GM08714 (cell line): ENCODE measurements around the gene PAQR4.
"Not testable (repeated sequence)": the region's sequence is repeated elsewhere in the genome, so short reads cannot be mapped to it uniquely, and the experiment has no call there.

Source experiments
- H3K4me3 ChIP-seq: fragments of 200-500 bp; sonication (Bioruptor generic); 2 replicates; pipeline ENCODE4 v1.5.1; 2014; ENCODE audit warnings: mild to moderate bottlenecking, low read length, inconsistent platforms
- ZNF274 ChIP-seq: IDR thresholded peaks from 2 replicates; pipeline ENCODE4 v1.6.1; 2012; ENCODE audit warnings: mild to moderate bottlenecking, low read depth, low read length

The PAQR4 gene

DNA sequence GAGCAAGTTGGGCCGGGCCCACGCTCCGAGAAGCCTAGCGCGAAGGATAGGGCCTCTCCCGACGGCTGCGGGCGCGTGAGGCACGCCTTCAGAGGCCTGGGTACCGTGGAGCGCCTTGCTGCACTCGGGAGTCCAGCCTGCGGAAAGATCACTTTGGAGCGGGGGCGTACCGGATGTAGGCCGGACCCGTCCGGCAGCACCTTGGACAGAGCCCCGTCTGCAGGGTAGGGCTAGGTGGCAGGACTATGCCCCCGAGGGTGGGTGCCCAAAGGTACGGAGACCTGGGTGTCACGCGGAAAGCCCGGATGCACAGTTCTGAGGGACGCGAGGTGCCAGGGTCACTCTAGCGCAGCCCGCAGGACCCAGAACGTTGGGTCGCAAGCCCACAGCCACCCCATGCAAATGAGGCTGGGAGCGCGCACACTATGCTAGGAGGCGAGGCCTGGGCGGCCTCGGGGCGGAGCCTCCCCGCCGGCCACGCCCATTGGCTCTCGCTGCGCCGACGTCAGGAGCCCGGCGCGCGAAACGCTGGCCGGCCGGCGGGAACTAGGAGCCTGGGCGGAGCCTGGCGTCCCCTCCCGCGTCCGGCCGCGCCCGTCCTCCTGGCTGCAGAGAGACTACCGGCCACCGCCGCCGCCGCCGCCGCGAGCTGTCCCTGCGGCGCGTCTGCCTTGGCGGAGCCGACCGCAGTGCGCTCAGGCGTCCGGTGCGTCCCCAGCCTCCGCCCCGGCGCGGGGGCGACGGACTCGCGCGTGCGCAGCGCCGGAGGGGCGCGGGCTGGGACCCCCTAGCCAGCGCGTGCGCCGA, at the start of gene PAQR4:
TSS of gene PAQR4 (plus strand) at position 611 of the 807 bp plus-strand sequence. CDS start 327 bp downstream, outside the sequence.
- H3K4me3 ChIP-seq: peak within 1 kb of the TSS; percentile 87
- no peak for TF ChIP-seq ZNF274

DNA sequence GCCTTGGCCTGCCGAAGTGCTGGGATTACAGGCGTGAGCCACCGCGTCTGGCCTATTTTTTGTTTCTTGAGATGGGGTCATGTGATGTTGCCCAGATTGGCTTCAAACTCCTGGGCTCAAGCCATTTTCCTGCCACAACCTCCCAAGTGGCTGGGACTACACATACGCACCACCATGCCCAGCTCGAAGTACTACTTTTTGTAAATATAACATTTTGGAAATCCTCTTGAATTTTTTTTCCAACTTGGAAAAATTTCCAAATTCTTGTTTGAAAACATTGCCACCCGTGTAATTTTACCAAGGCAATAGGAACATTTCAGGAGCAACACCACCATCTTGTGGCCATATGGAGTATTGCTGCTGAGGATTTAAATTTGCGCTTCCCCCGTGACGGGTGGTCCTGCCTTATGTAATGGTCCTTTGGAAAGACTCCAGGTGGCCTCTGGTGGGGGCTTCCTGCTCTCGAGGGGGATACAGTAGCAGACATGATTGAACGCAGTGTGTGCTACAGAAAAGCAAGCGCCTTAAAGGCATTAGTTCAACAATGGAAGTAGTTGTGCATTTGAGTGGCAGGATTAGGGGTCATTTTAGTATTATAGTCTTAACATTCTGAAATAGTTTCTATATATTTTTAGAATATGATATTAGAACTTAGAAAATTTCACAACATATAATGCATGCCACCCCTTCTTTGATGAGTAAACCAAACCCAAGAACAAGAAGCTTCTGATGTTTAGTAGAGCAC, 49.5 kb upstream of the PAQR4 start:
- no peak overlapping the region for H3K4me3 ChIP-seq
- no peak for TF ChIP-seq ZNF274

DNA sequence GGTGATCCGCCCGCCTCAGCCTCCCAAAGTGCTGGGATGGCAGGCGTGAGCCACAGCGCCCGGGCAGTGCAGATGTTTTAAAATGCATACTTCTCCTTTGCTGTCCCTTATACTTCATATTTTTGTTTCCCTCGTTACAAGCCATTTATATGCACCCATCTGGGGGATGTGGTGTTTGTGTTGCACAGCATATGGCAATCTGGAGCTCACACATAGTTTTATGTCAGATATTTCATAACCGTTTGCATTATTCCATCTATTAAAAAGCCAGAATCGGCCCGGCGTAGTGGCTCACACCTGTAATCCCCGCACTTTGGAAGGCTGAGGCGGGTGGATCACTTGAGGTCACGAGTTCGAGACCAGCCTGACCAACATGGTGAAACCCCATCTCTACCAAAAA, 45.7 kb upstream of the PAQR4 start:
- no peak for TF ChIP-seq ZNF274
- no peak overlapping the region for H3K4me3 ChIP-seq

DNA sequence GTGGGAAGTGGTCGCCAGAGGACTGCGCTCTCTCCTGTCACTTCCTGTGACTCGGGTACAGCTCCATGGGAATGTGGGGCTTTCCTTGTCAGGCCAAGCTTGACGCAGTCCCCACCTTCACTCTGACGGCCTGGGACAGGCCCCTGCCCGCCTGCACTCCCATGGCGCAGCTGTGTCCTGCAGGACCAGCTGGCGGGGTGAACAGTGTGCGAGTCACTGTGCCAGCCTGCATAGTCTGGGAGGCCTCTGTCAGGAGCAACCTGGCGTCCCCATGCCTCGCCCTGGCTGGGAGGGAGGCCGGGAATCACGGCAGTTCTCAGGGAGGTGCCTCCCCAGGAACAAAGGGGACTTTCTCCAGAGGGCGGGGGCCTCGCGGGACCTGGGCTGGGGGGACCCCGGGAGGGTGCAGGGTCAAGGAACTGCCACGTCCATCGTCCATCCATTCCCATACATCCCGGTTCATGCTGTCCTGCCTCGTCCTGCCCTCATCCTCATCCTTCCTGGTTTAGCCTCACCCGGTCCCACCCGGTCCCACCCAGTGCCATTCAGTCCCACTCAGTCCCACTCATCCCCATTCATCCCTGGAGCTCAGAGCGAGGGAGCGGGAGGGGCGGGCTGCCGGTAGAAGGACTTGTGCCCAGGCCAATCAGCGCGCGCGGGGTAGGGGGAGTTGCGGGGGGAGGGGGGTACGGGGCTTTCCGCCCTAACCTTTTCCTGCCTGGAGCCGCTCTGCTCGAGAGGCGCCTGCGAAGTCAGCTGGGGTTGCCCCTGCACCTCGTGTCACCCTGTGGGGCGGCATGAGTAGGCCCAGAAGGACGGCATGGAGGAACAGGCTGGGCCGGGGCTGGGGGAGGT, 44.0 kb upstream of the PAQR4 start:
- no peak overlapping the region for H3K4me3 ChIP-seq
- TF ChIP-seq ZNF274: no peak

DNA sequence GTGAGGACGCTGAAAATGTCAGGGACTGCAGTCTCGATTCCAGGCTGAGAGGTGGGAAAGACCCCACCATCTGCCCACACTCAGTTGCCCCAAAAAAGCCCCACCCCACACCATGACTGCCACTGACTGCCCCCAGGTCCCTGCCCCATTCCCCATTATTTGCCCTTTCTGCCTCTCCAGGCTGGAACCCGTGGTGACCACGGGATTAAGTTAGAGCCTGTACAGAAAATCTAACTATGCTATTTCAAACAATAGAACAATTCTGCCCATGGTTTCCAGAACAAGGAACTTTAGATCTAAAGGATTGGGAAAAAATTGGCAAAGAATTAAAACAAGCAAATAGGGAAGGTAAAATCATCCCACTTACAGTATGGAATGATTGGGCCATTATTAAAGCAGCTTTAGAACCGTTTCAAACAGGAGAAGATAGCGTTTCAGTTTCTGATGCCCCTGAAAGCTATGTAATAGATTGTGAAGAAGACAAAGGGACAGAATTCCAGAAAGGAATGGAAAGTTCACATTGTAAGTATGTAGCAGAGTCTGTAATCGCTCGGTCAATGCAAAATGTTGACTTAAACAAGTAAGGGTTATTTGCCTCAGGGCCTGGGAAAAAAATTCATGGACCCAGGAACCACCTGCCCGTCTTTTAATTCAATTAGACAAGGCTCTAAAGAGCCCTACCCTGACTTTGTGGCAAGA, 43.0 kb upstream of the PAQR4 start:
- TF ChIP-seq ZNF274: no peak
- no peak overlapping the region for H3K4me3 ChIP-seq

DNA sequence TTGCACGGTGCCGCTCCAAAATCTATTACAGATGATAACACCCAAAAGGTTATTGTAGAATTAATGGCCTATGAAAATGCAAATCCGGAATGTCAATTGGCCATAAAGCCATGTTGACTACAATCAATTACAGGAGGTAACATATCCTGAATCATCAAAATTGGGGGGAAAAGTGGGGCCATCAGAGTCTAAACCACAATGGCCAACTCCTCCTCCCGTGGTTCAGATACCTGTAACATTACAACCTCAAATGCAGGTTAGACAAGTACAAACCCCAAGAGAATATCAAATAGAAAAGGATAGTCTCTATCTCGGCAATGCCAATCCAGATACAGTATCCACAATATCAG, 42.5 kb upstream of the PAQR4 start:
- no peak for TF ChIP-seq ZNF274
- H3K4me3 ChIP-seq: no peak overlapping the region

DNA sequence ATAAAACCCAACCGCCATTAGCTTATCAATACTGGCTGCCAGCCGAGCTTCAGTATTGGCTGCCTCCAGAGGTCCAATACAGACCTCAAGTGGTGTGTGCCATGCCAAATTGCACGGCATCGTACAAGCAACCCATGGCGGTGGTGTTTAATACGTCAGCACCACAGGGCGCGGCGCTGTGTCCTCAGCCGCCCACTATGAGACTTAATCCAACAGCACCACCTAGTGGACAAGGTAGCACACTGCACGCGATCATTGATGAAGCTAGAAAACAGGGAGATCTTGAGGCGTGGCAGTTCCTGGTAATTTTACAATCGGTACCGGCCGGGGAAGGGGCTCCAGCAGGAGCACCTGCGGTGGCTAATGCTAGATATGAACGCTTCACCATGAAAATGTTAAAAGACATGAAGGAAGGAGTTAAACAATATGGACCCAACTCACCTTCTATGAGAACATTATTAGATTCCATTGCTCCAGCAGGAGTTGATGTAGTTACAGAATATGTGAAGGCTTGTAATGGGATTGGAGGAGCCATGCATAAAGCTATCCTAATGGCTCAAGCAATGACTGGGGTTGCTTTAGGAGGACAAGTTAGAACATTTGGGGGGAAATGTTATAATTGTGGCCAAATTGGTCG, 42.0 kb upstream of the PAQR4 start:
- H3K4me3 ChIP-seq: no peak overlapping the region
- no peak for TF ChIP-seq ZNF274

DNA sequence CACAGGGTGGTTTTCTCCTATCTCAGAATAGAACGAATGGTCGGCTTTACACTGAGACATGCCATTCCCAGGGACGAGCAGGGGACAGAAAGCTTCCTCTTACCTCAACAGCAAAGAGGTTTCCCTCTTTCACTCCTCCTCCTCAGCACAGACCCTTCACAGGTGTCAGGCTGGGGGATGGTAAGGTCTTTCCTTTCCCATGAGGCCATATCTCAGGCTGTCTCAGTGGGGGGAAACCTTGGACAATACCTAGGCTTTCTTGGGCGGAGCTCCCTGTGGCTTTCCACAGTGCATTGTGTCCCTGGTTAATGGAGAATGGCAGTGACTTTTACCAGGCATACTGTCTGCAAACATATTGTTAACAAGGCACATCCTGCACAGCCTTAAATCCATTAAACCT, 41.0 kb upstream of the PAQR4 start:
- not testable (repeated sequence) for H3K4me3 ChIP-seq

DNA sequence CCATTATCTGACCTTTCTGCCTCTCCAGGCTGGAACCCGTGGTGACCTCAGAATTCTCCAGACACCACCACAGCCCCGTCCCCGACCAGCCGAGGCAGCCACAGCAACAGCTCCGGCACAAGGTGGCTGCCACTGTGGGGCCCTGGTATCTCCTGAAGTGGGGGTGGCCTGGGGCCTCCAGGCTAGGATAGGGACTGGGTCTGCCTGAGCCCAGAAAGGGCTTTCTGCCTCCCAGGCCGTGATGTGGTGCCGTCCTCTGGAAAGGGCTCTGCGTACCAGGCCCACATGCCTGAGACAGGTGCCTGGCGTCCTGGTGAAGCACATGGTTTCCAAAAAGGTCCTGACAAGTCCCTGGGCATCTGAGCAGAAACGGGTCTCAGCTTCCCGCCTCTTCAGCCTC, 40.4 kb upstream of the PAQR4 start:
- H3K4me3 ChIP-seq: no peak overlapping the region
- TF ChIP-seq ZNF274: no peak

DNA sequence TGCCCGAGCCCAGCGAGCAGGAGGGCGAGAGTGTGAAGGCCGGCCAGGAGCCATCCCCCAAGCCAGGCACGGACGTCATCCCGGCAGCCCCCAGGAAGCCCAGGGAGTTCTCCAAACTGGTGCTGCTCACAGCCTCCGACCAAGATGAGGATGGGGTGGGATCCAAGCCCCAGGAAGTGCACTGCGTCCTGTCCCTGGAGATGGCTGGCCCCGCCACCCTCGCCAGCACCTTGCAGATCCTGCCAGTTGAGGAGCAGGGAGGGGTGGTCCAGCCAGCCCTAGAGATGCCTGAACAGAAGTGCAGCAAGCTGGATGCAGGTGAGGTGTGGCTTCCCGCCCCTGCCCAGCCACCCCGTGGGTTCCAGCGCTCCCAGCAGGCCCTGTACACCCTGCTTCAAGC, 39.5 kb upstream of the PAQR4 start:
- H3K4me3 ChIP-seq: no peak overlapping the region
- no peak for TF ChIP-seq ZNF274

DNA sequence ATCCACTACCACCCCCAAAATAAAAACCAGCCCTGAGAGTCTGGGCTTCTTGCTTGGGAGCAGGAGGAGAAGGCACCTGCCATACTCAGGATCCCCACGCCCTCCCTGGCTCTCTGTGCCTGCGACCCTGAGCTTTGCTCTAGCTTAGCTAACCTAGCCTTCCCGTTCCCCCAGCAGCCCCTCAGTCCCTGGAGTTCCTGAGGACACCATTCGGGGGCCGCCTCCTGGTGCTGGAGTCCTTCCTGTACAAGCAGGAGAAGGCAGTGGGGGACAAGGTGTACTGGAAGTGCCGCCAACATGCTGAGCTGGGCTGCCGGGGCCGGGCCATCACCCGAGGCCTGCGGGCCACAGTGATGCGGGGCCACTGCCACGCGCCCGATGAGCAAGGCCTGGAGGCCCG, 38.9 kb upstream of the PAQR4 start:
- H3K4me3 ChIP-seq: no peak overlapping the region
- no peak for TF ChIP-seq ZNF274

DNA sequence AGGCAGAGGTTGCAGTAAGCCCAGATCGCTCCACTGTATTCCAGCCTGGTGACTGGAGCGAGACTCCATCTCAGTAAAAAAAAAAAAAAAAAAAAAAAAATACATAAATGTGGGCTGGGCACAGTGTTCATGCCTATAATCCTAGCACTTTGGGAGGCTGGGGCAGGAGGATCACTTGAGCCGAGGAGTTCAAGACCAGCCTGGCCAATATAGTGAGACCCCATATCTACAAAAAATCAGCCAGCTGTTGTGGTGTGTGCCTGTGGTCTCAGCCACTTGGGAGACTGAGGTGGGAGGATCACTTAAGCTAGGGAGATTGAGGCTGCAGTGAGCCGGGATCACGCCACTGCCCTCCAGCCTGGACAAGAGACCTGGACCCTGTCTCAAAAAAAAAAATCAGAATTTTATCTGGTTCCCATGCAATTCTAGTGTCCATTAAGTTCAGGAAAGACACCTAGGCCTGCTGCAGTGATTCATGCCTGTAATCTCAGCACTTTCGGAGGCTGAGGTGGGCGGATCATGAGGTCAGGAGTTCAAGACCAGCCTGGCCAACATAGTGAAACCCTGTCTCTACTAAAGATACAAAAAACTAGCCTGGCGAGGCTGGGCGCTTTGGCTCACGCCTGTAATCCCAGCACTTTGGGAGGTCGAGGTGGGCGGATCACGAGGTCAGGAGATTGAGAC, 37.8 kb upstream of the PAQR4 start:
- not testable (repeated sequence) for H3K4me3 ChIP-seq

DNA sequence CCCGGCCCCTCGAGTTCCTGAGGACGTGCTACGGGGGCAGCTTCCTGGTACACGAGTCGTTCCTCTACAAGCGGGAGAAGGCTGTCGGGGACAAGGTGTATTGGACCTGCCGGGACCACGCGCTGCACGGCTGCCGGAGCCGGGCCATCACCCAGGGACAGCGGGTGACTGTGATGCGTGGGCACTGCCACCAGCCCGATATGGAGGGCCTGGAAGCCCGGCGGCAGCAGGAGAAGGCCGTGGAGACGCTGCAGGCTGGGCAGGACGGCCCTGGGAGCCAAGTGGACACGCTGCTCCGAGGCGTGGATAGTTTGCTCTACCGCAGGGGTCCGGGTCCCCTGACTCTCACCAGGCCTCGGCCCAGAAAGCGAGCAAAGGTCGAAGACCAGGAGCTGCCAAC, 36.0 kb upstream of the PAQR4 start:
- no peak overlapping the region for H3K4me3 ChIP-seq
- TF ChIP-seq ZNF274: no peak

DNA sequence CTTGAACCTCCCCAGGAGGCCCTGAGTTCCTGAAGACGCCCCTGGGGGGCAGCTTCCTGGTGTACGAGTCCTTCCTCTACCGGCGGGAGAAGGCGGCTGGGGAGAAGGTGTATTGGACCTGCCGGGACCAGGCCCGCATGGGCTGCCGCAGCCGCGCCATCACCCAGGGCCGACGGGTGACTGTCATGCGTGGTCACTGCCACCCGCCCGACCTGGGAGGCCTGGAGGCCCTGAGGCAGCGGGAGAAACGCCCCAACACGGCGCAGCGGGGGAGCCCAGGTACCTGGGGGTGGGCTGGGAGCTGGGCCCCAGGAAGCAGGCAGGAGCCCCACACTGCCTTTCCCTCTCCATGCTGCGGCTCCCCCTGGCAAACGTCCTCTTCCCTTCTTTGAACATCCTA, 35.4 kb upstream of the PAQR4 start:
- no peak for TF ChIP-seq ZNF274

More for the DNA sequence above, 35.4 kb upstream of the PAQR4 start:
- H3K4me3 ChIP-seq: no peak overlapping the region
